Measurements from ENCODE around the gene PDE9A. TPM values are rescaled to one million over a fixed set of nuclear protein-coding genes. Genes with fewer than 3 reads are reported as not detected.
"Not testable (repeated sequence)": the region's sequence is repeated elsewhere in the genome, so short reads cannot be mapped to it uniquely, and the experiment has no call there.

PDE9A gene
- total RNA-seq, 1 donor from 2014 or later, result 17.5 TPM

- H3K27ac Mint-ChIP-seq, result no peak overlapping the region
- H3K4me1 Mint-ChIP-seq (ENCODE audit: low read depth), result no peaks in the 10 kb centered on the region
- no peaks in the 10 kb centered on the region for H3K36me3 Mint-ChIP-seq (ENCODE audit: low read depth)
- DNase-seq (ENCODE audit: low spot score), result no peak
- peaks cover 17% of the 10 kb centered on the region for H3K27me3 Mint-ChIP-seq (ENCODE audit: low read depth)
- intact Hi-C loops (cut with micrococcal nuclease), result no loop called here
- no peak overlapping the region for H3K4me3 Mint-ChIP-seq (ENCODE audit: low read depth)
- no peaks in the 10 kb centered on the region for H3K9me3 Mint-ChIP-seq
Observed at GRCh38 chr21:42627527-42628289, 25.7 kb upstream of the PDE9A start.

- H3K36me3 Mint-ChIP-seq (ENCODE audit: low read depth); H3K4me1 Mint-ChIP-seq (ENCODE audit: low read depth); intact Hi-C loops (cut with micrococcal nuclease); H3K27ac Mint-ChIP-seq; DNase-seq (ENCODE audit: low spot score); H3K9me3 Mint-ChIP-seq; H3K4me3 Mint-ChIP-seq (ENCODE audit: low read depth): not testable (repeated sequence)
- H3K27me3 Mint-ChIP-seq (ENCODE audit: low read depth), result peaks cover 16% of the 10 kb centered on the region
Observed at GRCh38 chr21:42628466-42629061, 24.9 kb upstream of the PDE9A start.

DNA sequence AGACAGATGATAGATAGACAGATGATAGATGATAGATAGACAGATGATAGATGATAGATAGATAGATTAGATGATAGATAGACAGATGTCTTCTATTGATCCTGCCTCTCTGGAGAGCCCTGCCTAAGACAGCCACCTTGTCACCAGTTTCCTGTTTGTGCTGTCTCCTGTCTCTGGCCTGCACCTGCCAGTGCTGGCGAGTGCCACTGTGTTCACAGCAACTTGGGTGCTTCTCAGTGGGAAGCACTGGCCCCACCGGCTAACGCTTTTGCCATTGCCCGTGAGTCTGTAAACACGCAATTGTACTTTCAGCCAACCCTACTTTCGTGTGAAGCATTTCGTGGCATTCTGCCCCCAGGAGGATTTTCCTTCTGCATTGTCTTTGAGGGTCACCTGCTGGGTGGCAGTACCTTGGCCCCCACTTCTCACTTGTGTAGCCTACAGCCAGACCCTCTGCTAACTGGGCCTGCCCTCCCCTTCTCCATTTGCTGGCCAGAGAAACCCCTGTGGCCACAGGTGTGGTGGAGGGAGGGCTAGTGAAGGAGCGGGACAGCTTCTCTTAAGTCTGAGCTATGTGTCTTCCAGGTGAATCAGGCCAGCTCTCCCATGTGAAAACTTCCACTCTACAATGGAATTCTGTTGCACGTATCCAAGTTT lies 23.4 kb upstream of the PDE9A start:
- Mint-ChIP-seq H3K27me3 (ENCODE audit: low read depth) (peaks cover 11% of the 10 kb centered on the region), H3K4me3 (ENCODE audit: low read depth) (no peak overlapping the region), H3K9me3 (no peaks in the 10 kb centered on the region), H3K4me1 (ENCODE audit: low read depth) (no peaks in the 10 kb centered on the region), H3K36me3 (ENCODE audit: low read depth) (no peaks in the 10 kb centered on the region), H3K27ac (no peak overlapping the region)
- no peak for DNase-seq (ENCODE audit: low spot score)
- intact Hi-C loops (cut with micrococcal nuclease), result no loop called here

GRCh38 chr21:42630626-42631025 lies 22.8 kb upstream of the PDE9A start:
- no peaks in the 10 kb centered on the region for H3K4me1 Mint-ChIP-seq (ENCODE audit: low read depth)
- H3K9me3 Mint-ChIP-seq, result no peaks in the 10 kb centered on the region
- no peak for DNase-seq (ENCODE audit: low spot score)
- peaks cover 9% of the 10 kb centered on the region for H3K27me3 Mint-ChIP-seq (ENCODE audit: low read depth)
- intact Hi-C loops (cut with micrococcal nuclease), result no loop called here
- no peak overlapping the region for H3K27ac Mint-ChIP-seq
- H3K4me3 Mint-ChIP-seq (ENCODE audit: low read depth), result no peak overlapping the region
- H3K36me3 Mint-ChIP-seq (ENCODE audit: low read depth), result no peaks in the 10 kb centered on the region

DNA sequence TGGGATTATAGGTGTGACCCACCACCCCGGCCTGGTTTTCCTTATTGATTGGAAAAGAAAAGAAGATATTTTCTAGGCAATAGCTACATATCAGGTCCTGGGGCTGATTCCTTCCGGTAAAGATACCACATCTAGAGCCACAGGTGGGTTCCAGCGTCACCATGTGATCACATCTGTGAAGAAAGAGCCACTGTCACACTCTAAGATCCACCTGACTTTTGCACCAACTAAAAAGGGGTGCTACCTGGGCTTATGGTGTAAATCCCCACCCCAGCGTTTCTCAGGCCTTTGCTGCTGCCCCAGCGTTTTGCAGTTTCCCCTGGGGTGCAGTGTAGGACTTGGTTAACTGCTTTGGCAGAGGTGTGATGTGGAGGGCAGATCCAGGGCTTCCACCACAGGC lies 22.3 kb upstream of the PDE9A start:
- Mint-ChIP-seq H3K4me1 (ENCODE audit: low read depth) (no peaks in the 10 kb centered on the region), H3K4me3 (ENCODE audit: low read depth) (no peak overlapping the region), H3K27ac (no peak overlapping the region), H3K9me3 (no peaks in the 10 kb centered on the region), H3K36me3 (ENCODE audit: low read depth) (no peaks in the 10 kb centered on the region), H3K27me3 (ENCODE audit: low read depth) (peaks cover 8% of the 10 kb centered on the region)
- intact Hi-C loops (cut with micrococcal nuclease), result no loop called here
- no peak for DNase-seq (ENCODE audit: low spot score)

GRCh38 chr21:42632336-42632751 lies 21.1 kb upstream of the PDE9A start:
- no peak for DNase-seq (ENCODE audit: low spot score)
- Mint-ChIP-seq H3K9me3 (no peaks in the 10 kb centered on the region), H3K27ac (no peak overlapping the region), H3K27me3 (ENCODE audit: low read depth) (no peaks in the 10 kb centered on the region), H3K36me3 (ENCODE audit: low read depth) (no peaks in the 10 kb centered on the region), H3K4me1 (ENCODE audit: low read depth) (no peaks in the 10 kb centered on the region), H3K4me3 (ENCODE audit: low read depth) (no peak overlapping the region)
- intact Hi-C loops (cut with micrococcal nuclease), result no loop called here

DNA sequence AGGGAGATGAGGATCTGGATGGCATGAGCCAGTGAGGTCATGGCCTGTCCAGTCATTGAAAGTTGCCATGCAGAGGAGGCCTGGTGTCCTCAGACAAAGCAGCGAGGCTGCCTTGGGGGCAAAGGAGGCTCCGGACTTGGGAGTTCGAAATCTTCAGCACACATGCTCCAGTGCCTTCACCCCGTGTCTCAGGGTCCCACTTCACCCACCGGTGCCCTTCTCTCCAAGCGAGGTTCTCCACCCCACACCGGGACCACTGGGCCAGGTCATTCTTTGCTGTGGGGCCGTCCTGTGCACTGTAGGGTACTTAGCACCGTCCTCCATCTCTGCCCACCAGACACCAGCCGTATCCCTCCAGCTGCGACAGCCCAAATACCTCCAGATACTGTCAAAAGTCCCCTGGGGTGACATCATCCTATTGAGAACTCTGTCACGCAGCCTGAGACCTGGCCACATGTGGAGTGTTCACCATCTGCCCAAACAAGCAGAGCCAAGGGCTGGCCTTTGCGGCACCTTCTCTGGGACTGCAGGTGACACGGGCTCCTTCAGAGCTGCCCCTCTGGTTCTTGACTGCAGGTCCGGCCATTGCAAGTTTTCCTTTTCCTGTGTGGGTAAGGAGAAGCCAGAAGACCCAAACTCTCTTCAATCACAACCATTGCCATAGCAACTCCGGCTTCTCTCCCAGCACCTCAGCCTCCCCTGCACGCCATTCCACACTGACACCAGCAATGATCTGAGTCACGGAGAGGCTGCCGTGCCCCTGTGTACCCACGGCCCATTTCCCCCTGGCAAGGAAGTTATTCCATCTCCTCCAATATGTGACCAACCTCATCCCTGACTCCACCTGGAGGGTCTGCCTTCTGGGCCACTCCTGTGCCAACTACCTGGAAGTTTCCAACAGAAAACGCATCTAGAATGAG lies 20.4 kb upstream of the PDE9A start:
- intact Hi-C loops (cut with micrococcal nuclease), result no loop called here
- H3K36me3 Mint-ChIP-seq (ENCODE audit: low read depth), result no peaks in the 10 kb centered on the region
- H3K4me1 Mint-ChIP-seq (ENCODE audit: low read depth), result no peaks in the 10 kb centered on the region
- no peaks in the 10 kb centered on the region for H3K9me3 Mint-ChIP-seq
- H3K27ac Mint-ChIP-seq, result no peak overlapping the region
- H3K27me3 Mint-ChIP-seq (ENCODE audit: low read depth), result no peaks in the 10 kb centered on the region
- no peak overlapping the region for H3K4me3 Mint-ChIP-seq (ENCODE audit: low read depth)
- DNase-seq (ENCODE audit: low spot score), result no peak

- no peaks in the 10 kb centered on the region for H3K27me3 Mint-ChIP-seq (ENCODE audit: low read depth)
- no peaks in the 10 kb centered on the region for H3K9me3 Mint-ChIP-seq
- H3K4me3 Mint-ChIP-seq (ENCODE audit: low read depth), result no peak overlapping the region
- intact Hi-C loops (cut with micrococcal nuclease), result no loop called here
- no peaks in the 10 kb centered on the region for H3K36me3 Mint-ChIP-seq (ENCODE audit: low read depth)
- H3K27ac Mint-ChIP-seq, result no peak overlapping the region
- DNase-seq (ENCODE audit: low spot score), result no peak
- no peaks in the 10 kb centered on the region for H3K4me1 Mint-ChIP-seq (ENCODE audit: low read depth)
Observed at GRCh38 chr21:42633858-42634257, 19.6 kb upstream of the PDE9A start.

DNA sequence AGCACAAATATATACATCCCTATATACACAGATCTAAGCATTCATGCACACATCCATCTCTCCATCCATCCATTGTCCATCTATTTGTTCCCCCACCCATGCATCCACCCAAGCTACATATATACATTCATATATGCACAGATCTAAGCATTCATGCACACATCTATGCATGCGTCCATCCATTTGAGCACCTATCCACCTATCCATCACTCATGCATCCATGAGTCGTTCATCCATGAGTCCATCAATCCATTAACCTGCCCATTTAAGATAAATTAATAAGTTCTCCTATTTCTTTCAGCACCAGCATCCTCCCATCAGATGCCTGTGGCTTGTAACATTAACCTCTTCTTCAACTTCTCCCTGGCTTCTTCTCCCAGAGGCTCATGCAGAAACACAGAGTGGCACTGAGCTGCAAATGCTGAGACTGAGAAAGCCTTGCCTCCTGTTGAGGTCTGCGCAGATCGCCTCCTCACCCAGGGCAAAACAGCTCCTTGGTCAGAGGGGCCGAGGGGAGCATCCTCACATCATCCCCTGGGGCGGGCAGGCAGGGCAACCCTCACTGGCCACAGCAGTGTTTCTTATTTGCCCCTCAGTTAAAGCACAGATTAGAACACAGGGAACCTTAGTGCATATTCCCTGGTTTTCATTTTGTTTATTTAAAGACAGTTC lies 17.4 kb upstream of the PDE9A start:
- intact Hi-C loops (cut with micrococcal nuclease), result no loop called here
- H3K36me3 Mint-ChIP-seq (ENCODE audit: low read depth), result no peaks in the 10 kb centered on the region

DNA sequence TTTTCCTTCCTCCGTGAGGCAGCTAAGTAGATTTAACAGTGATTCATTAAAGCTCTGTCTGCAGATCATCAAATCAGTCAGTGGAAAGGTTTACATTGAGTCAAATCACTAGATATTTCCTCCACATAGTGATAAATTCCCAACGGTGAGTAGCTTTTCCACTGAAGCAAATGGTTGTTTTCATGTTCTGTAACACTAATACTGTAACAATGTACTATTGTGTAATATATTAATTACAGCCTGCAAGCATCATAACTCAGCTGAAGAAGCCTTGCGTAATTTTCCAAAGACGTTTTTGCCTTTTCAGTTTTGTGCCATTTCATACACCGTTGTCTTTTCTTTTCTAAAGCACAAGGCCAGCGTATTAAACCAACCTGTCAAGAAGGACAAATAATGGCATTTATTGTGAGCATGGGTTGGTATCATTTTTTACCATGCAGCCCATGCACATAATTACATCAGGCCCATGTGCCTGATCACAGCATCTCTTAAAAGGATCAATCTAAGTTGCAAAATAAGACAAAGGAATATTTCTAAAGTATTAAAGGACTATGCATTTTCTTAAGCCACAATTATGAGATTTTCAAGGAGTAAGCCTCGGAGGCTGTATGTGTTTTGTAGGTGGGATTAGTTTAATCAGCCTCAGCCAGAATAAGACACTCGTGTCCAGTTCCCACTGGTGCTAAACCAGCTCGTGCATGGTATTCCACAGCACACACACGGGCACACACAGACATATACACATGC lies 16.7 kb upstream of the PDE9A start:
- H3K9me3 Mint-ChIP-seq, result no peaks in the 10 kb centered on the region
- intact Hi-C loops (cut with micrococcal nuclease), result no loop called here
- peaks cover 2% of the 10 kb centered on the region for H3K27me3 Mint-ChIP-seq (ENCODE audit: low read depth)
- DNase-seq (ENCODE audit: low spot score), result no peak
- H3K4me3 Mint-ChIP-seq (ENCODE audit: low read depth), result no peak overlapping the region
- no peaks in the 10 kb centered on the region for H3K36me3 Mint-ChIP-seq (ENCODE audit: low read depth)
- no peak overlapping the region for H3K27ac Mint-ChIP-seq
- no peaks in the 10 kb centered on the region for H3K4me1 Mint-ChIP-seq (ENCODE audit: low read depth)

More for the DNA sequence above, 17.4 kb upstream of the PDE9A start:
- Mint-ChIP-seq H3K4me1 (ENCODE audit: low read depth) (no peaks in the 10 kb centered on the region), H3K9me3 (no peaks in the 10 kb centered on the region), H3K27ac (no peak overlapping the region), H3K27me3 (ENCODE audit: low read depth) (peaks cover 2% of the 10 kb centered on the region), H3K4me3 (ENCODE audit: low read depth) (no peak overlapping the region)
- no peak for DNase-seq (ENCODE audit: low spot score)

DNA sequence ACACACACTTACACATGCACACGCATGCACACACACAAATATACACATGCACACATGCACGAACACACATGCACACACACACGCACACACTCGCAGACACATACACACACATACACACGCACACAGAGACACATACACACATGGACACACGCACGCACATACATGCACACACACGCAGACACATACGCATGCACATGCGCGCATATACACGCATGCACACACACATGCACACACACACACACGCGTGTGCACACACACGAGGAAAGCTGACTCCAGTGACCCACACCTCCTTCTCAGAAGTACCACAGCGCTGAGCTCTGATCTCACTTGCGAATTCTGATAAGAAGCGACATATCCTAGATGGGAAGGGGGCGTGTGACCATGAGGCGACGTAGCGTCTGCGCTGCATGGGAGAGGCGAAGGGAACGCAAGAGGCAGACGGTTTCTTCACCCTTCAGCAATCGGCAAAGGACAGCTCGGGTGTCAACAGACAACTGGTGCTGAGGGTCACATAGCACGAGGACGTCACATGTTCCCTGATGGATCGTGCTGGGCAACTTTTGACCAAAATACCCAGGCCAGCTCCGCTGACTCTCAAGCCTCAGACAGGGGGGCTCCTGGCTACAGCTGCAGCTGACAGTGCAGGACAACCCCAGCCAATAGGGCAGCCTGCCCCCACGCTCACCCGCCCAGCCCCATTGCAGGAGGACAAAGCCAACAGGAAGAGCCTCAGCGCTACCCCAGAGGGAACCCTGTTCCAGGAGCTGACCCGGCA lies 16.0 kb upstream of the PDE9A start:
- no peaks in the 10 kb centered on the region for H3K36me3 Mint-ChIP-seq (ENCODE audit: low read depth)
- H3K27me3 Mint-ChIP-seq (ENCODE audit: low read depth), result peaks cover 7% of the 10 kb centered on the region
- no peak overlapping the region for H3K4me3 Mint-ChIP-seq (ENCODE audit: low read depth)
- no peaks in the 10 kb centered on the region for H3K4me1 Mint-ChIP-seq (ENCODE audit: low read depth)
- H3K9me3 Mint-ChIP-seq, result no peaks in the 10 kb centered on the region
- H3K27ac Mint-ChIP-seq, result no peak overlapping the region
- intact Hi-C loops (cut with micrococcal nuclease), result no loop called here
- DNase-seq (ENCODE audit: low spot score), result no peak
